H1 (cell line): ENCODE data around the gene AVPR1B. TPM values are rescaled to one million over a fixed set of nuclear protein-coding genes. Genes with fewer than 3 reads are reported as not detected.

ENCODE experiments used
- ATF3 ChIP-seq: IDR thresholded peaks from 2 replicates; pipeline ENCODE4 v1.6.1; 2011; ENCODE audit warnings: low read depth, mild to moderate bottlenecking, low read length; ENCODE audit not compliant: insufficient read depth
- CHD7 ChIP-seq: fragments of 300-600 bp; sonication (generic); IDR thresholded peaks from 2 replicates; pipeline ENCODE4 v1.7.1; 2012; ENCODE audit warnings: low read length, moderate library complexity, mild to moderate bottlenecking, inconsistent platforms; ENCODE audit not compliant: insufficient replicate concordance
- EP300 ChIP-seq, 2 experiments: IDR thresholded peaks; 1 replicate in 1 of 2; 2 replicates in 1 of 2; pipeline ENCODE4 v1.6.1; 2011 to 2012; ENCODE audit warnings: low read depth in 2 of 2, low read length in 2 of 2, mild to moderate bottlenecking in 2 of 2, borderline replicate concordance in 1 of 2, inconsistent platforms in 1 of 2, moderate library complexity in 1 of 2
- GTF2F1 ChIP-seq: IDR thresholded peaks from 2 replicates; pipeline ENCODE4 v1.6.1; 2012; ENCODE audit warnings: low read depth, low read length, improper control_type of control experiment, borderline replicate concordance
- POU5F1 ChIP-seq: IDR thresholded peaks from 2 replicates; pipeline ENCODE4 v1.6.1; 2011; ENCODE audit warnings: low read depth, mild to moderate bottlenecking, low read length, moderate library complexity
- RBBP5 ChIP-seq: IDR thresholded peaks from 2 replicates; pipeline ENCODE4 v1.7.1; 2012; ENCODE audit warnings: low read depth, mild to moderate bottlenecking, inconsistent platforms, low read length, moderate library complexity, borderline replicate concordance
- RFX5 ChIP-seq: IDR thresholded peaks from 2 replicates; pipeline ENCODE4 v1.6.1; 2011; ENCODE audit warnings: low read depth, low read length, improper control_type of control experiment, borderline replicate concordance
- SIX5 ChIP-seq: IDR thresholded peaks from 2 replicates; pipeline ENCODE4 v1.6.1; 2011; ENCODE audit warnings: mild to moderate bottlenecking, low read depth, low read length
- SP4 ChIP-seq: IDR thresholded peaks from 2 replicates; pipeline ENCODE4 v1.6.1; 2012; ENCODE audit warnings: low read length, inconsistent platforms
- TEAD4 ChIP-seq: IDR thresholded peaks from 2 replicates; pipeline ENCODE4 v1.6.1; 2012; ENCODE audit warnings: low read depth, low read length, inconsistent platforms, mixed read lengths
- polyA plus RNA-seq, 7 experiments: library from polyadenylated mRNA; depleted of rRNA in 3 of 7; stranded (reverse) in 5 of 7; unstranded in 2 of 7; fragments of >200 nt in 5 of 7; fragments of 200-250 nt in 2 of 7; gene quantifications; 1 replicate in 5 of 7; 2 replicates in 1 of 7; 4 replicates in 1 of 7; pipeline versions ENCODE4 v1.2.1 to v1.2.3, GENCODE V29; 2011 to 2013; ENCODE audit warnings: missing spikeins in 2 of 7, mixed read lengths in 2 of 7
- total RNA-seq: library from RNA; stranded (reverse); fragmentation: NEBNext Ultra II Directional; extraction: Animal tissue kit (Norgen Biotek cat#: 25700); gene quantifications from 2 replicates; pipeline ENCODE4 v1.2.1, GENCODE V29; 2021

AVPR1B gene
- total and polyA plus RNA-seq, 2 of the 8 experiments (the other 6 are each of a cell fraction or from before 2014, with no cell fraction given), result 0.29 to 0.50 TPM

- TF ChIP-seq CHD7 (no peak), SP4 (no peak), SIX5 (no peak), EP300 (IDR thresholded peaks at IDR 0.05; ENCODE audit: borderline replicate concordance in 1 of 2, low read depth in 2 of 2, low read length in 2 of 2) (no peak), GTF2F1 (no peak), RBBP5 (no peak), POU5F1 (no peak), ATF3 (no peak), RFX5 (no peak), TEAD4 (no peak)
- TF ChIP-seq, all 59 proteins: peak for 0
These were observed 38.1 kb downstream of the AVPR1B start (continued) for GRCh38 chr1:206079135-206079534.
